Stimulated activated CD4-positive, alpha-beta T cell treated with anti-CD3 and anti-CD28 coated beads, Interleukin-4, amount 100 ng/mL, for 24 hours (primary cell): ENCODE results near the gene SLC16A14.
"Not testable (repeated sequence)": the region's sequence is repeated elsewhere in the genome, so short reads cannot be mapped to it uniquely, and the experiment has no call there.

Source experiments
- DNase-seq: peaks from one replicate; pipeline ENCODE4 v3.0.0-alpha.2; 2020

The SLC16A14 gene

GRCh38 chr2:230068651-230069055, at the start of gene SLC16A14:
SLC16A14 (minus strand) TSS chr2:230068924; CDS start chr2:230059352, 9,572 bp downstream.
- DNase-seq = peak; percentile 11

- DNase-seq = no peak
Observed at GRCh38 chr2:230106771-230107170, 38.0 kb upstream of the SLC16A14 start.

- DNase-seq = not testable (repeated sequence)
Observed at GRCh38 chr2:230101967-230102366, 33.2 kb upstream of the SLC16A14 start.

GRCh38 chr2:230097841-230098240, 29.1 kb upstream of the SLC16A14 start:
- DNase-seq = no peak

GRCh38 chr2:230097424-230097823, 28.7 kb upstream of the SLC16A14 start:
- no peak for DNase-seq

GRCh38 chr2:230090967-230091366, 22.2 kb upstream of the SLC16A14 start:
- DNase-seq = no peak

- no peak for DNase-seq
Observed at GRCh38 chr2:230085201-230085600, 16.5 kb upstream of the SLC16A14 start.

GRCh38 chr2:230077851-230078547, 9.3 kb upstream of the SLC16A14 start:
- no peak for DNase-seq

GRCh38 chr2:230076819-230077218, 8.1 kb upstream of the SLC16A14 start:
- no peak for DNase-seq

GRCh38 chr2:230075988-230076631, 7.4 kb upstream of the SLC16A14 start:
- no peak for DNase-seq

GRCh38 chr2:230071421-230071820, 2.7 kb upstream of the SLC16A14 start:
- no peak for DNase-seq

- no peak for DNase-seq
Observed at GRCh38 chr2:230069402-230069801, 678 bp upstream of the SLC16A14 start.

GRCh38 chr2:230068016-230068650, 591 bp downstream of the SLC16A14 start:
- DNase-seq = peak; percentile 31

- no peak for DNase-seq
Observed at GRCh38 chr2:230060672-230061293, 7.9 kb downstream of the SLC16A14 start.

- no peak for DNase-seq
Observed at GRCh38 chr2:230053753-230054478, 14.8 kb downstream of the SLC16A14 start.

GRCh38 chr2:230052299-230052698, 16.4 kb downstream of the SLC16A14 start:
- DNase-seq = no peak

GRCh38 chr2:230050136-230050535, 18.6 kb downstream of the SLC16A14 start:
- no peak for DNase-seq

GRCh38 chr2:230048010-230048671, 20.6 kb downstream of the SLC16A14 start:
- DNase-seq = no peak

GRCh38 chr2:230046491-230046890, 22.2 kb downstream of the SLC16A14 start:
- no peak for DNase-seq

- no peak for DNase-seq
Observed at GRCh38 chr2:230043461-230043860, 25.3 kb downstream of the SLC16A14 start.

GRCh38 chr2:230043025-230043424, 25.7 kb downstream of the SLC16A14 start:
- DNase-seq = no peak

- no peak for DNase-seq
Observed at GRCh38 chr2:230042195-230042594, 26.5 kb downstream of the SLC16A14 start.
